Thoracic aorta (tissue), 2 donors: ENCODE measurements around the gene GORASP2. TPM values are rescaled to one million over a fixed set of nuclear protein-coding genes. Genes with fewer than 3 reads are reported as not detected.

Experiments
- ATAC-seq: fragments of 150-250 bp; one replicate; pipeline ENCODE4 v1.8.0; 2017; ENCODE audit warnings: low read depth; ENCODE audit not compliant: insufficient number of reproducible peaks, low FRiP score
- DNase-seq: peaks from one replicate; pipeline ENCODE4 v3.0.0-alpha.2; 2020; ENCODE audit warnings: low spot score
- H3K27ac ChIP-seq, 2 donors: fragments of 200-600 bp; sonication (generic); 1 replicate in 1 of 2; 2 replicates in 1 of 2; pipeline ENCODE4 v1.5.1; 2016; ENCODE audit warnings: mild to moderate bottlenecking in 2 of 2, moderate library complexity in 2 of 2
- H3K27me3 ChIP-seq: fragments of 200-600 bp; sonication (generic); replicated peaks from 2 replicates; pipeline ENCODE4 v1.6.0; 2016; ENCODE audit warnings: mild to moderate bottlenecking; ENCODE audit not compliant: insufficient read depth
- H3K36me3 ChIP-seq: fragments of 200-600 bp; sonication (generic); one replicate; pipeline ENCODE4 v1.5.1; 2016
- H3K4me1 ChIP-seq, 2 donors: fragments of 200-600 bp; sonication (generic); 1 replicate in 1 of 2; 2 replicates in 1 of 2; pipeline versions ENCODE4 v1.5.1 to v1.6.0; 2016; ENCODE audit warnings: low read depth in 2 of 2, mild to moderate bottlenecking in 1 of 2; ENCODE audit not compliant: control insufficient read depth in 1 of 2
- H3K4me3 ChIP-seq: fragments of 200-600 bp; sonication (generic); 2 replicates; pipeline ENCODE4 v1.5.1; 2016; ENCODE audit warnings: mild to moderate bottlenecking
- H3K9me3 ChIP-seq: fragments of 200-600 bp; sonication (generic); 2 replicates; pipeline ENCODE4 v1.5.1; 2016
- total RNA-seq, 2 donors: library from RNA; depleted of rRNA; stranded (reverse); fragments of >200 nt; gene quantifications; one replicate each; pipeline versions ENCODE4 v1.1.0 to v1.2.3, GENCODE V29; 2016
- TF ChIP-seq, protein P1 (sequence below): fragments of 200-600 bp; sonication (generic); IDR thresholded peaks from one replicate; pipeline ENCODE4 v1.5.1; 2019; ENCODE audit warnings: antibody characterized with exemption

Gene GORASP2
- total RNA-seq, 2 donors from 2014 or later = 46.3 to 50.9 TPM

DNA sequence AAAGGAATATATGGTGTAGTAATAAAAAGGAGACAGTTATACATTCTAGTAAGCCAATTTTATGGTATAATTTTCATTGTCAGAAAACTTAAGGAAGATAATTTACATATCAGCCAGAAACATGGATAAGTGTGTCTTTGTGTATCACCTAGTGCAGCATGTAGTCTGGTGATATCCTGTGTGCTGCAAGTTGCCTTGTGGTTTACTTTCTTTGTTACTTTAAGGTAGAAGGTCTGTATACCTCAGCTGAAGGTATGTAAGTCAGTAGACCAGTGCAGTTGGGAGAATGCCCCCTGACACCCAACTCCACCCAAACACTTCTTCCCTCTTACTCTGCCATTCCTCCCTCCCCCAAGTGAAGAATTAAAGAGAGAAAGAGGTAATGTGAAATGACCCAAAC is 11.0 kb downstream of the GORASP2 start:
- Histone ChIP-seq H3K36me3 (no peaks in the 10 kb centered on the region), H3K27me3 (no peaks in the 10 kb centered on the region), H3K9me3 (no peaks in the 10 kb centered on the region), H3K27ac (no peak overlapping the region), H3K4me3 (no peak overlapping the region), H3K4me1 (peaks cover 5 to 22% of the 10 kb centered on the region in 2 donors)
- ATAC-seq (no peak), DNase-seq (no peak)
- TF ChIP-seq, protein P1, sequence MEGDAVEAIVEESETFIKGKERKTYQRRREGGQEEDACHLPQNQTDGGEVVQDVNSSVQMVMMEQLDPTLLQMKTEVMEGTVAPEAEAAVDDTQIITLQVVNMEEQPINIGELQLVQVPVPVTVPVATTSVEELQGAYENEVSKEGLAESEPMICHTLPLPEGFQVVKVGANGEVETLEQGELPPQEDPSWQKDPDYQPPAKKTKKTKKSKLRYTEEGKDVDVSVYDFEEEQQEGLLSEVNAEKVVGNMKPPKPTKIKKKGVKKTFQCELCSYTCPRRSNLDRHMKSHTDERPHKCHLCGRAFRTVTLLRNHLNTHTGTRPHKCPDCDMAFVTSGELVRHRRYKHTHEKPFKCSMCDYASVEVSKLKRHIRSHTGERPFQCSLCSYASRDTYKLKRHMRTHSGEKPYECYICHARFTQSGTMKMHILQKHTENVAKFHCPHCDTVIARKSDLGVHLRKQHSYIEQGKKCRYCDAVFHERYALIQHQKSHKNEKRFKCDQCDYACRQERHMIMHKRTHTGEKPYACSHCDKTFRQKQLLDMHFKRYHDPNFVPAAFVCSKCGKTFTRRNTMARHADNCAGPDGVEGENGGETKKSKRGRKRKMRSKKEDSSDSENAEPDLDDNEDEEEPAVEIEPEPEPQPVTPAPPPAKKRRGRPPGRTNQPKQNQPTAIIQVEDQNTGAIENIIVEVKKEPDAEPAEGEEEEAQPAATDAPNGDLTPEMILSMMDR = no peak

DNA sequence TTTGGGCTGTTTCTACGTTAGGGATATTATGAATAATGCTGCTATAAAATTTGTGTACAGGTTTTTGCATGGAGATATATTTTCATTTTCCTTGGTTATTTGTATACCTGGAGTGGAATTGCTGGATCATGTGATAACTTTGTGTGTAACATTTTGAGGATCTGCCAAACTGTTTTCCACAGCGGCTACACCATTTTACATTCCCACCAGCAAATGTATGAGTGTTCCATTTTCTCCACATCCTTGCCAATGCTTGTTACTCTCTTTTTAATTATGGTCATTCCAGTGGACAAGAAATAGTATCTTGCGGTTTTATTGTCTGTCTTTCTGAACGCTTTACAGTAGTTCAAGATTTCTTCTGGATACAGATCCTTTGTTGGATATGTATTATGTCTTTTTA is 13.6 kb downstream of the GORASP2 start:
- TF ChIP-seq, protein P1 = no peak
- H3K27ac ChIP-seq = no peak overlapping the region
- no peaks in the 10 kb centered on the region for H3K27me3 ChIP-seq
- peaks cover 5 to 19% of the 10 kb centered on the region in 2 donors for H3K4me1 ChIP-seq
- ATAC-seq (no peak), DNase-seq (no peak)
- H3K36me3 ChIP-seq = no peaks in the 10 kb centered on the region
- no peak overlapping the region for H3K4me3 ChIP-seq
- H3K9me3 ChIP-seq = no peaks in the 10 kb centered on the region

DNA sequence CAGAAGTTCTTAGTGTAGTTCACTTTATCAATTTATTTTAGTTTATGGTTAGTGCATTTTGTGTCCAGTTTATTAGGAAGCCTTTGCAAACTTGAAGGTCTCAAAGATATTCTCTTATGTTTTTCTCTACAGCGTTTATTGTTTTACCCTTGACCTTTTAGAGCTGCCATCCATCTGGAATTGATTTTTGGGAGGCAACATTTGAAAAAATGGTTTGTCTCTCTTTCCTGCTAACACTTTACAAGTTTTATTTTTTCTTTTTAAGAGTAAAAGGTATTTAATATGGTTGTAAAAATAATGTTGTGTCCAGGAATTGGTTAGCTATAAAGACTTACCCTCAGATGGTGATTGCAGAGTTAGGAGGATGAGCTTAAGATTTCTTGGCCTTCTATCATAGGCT is 14.0 kb downstream of the GORASP2 start:
- TF ChIP-seq, protein P1 = no peak
- DNase-seq = no peak
- Histone ChIP-seq H3K9me3 (no peaks in the 10 kb centered on the region), H3K27ac (no peak overlapping the region), H3K4me1 (peaks cover 5 to 15% of the 10 kb centered on the region in 2 donors), H3K27me3 (no peaks in the 10 kb centered on the region), H3K4me3 (no peak overlapping the region), H3K36me3 (no peaks in the 10 kb centered on the region)
- ATAC-seq = no peak

DNA sequence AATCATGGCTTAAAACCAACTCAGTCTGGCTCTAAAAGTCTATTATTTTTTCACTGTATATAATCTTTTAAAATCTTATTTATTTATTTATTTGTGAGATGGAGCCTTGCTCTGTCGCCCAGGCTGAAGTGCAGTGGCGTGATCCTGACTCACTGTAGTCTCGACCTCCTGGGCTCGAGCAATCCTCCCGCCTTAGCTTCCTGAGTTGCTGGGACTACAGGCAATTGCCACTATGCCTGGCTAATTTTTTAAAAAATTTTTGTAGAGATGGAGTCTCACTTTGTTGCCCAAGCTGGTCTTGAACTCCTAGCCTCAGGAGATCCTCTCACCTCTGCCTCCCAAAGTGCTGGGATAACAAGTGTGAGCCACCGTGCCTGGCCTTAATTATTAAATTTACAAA is 14.5 kb downstream of the GORASP2 start:
- H3K27me3 ChIP-seq = no peaks in the 10 kb centered on the region
- H3K4me1 ChIP-seq = peaks cover 4 to 15% of the 10 kb centered on the region in 2 donors
- TF ChIP-seq, protein P1 = no peak
- no peaks in the 10 kb centered on the region for H3K36me3 ChIP-seq
- DNase-seq = no peak
- H3K4me3 ChIP-seq = no peak overlapping the region
- no peak for ATAC-seq
- H3K27ac ChIP-seq = no peak overlapping the region
- no peaks in the 10 kb centered on the region for H3K9me3 ChIP-seq

DNA sequence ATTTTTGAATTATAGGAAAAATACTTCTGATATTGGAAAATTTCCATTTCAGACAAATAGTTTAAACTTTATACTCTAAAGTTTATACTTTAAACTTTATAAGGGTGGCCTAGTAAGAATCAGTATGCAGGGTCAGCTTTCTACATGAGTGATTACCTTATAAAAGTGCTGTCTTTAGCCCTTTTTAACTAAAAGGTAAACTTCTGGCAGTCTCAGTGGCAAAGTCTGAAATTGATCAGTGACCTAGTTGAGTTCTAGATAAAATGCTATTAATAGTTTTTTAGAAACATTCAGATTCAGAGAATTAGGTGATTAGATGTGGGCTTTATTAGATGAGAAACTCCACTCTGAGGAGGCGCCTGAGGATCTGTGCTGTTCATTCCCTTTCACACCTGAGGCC is 15.5 kb downstream of the GORASP2 start:
- H3K27ac ChIP-seq = no peak overlapping the region
- no peaks in the 10 kb centered on the region for H3K27me3 ChIP-seq
- DNase-seq (no peak), ATAC-seq (no peak)
- TF ChIP-seq, protein P1 = no peak
- peaks cover 2% of the 10 kb centered on the region for H3K36me3 ChIP-seq
- H3K9me3 ChIP-seq = no peaks in the 10 kb centered on the region
- H3K4me3 ChIP-seq = no peak overlapping the region
- H3K4me1 ChIP-seq = peaks cover 0 to 15% of the 10 kb centered on the region in 2 donors
